Endothelial cell of umbilical vein (primary cell): ENCODE data around the gene ZIC1. TPM values are rescaled to one million over a fixed set of nuclear protein-coding genes. Genes with fewer than 3 reads are reported as not detected.

Experiments
- BruUV-seq: library from RNA; stranded (reverse); fragments of 400-500 nt; replicated peaks from 2 replicates; lab custom pipeline; 2021; lab: Mats Ljungman, UMichigan
- CTCF ChIA-PET: fragments of 300-600, 350-600 bp; sonication (Branson Sonifier 250); formaldehyde crosslinking; loops from one replicate; lab custom pipeline; 2021; ENCODE audit warnings: antibody characterized with exemption, inconsistent platforms; lab: Charles Lee
- POLR2A ChIA-PET: fragments of 300-600, 350-600 bp; sonication (Branson Sonifier 250); formaldehyde crosslinking; loops from one replicate; lab custom pipeline; 2021; ENCODE audit warnings: antibody characterized with exemption, inconsistent platforms; lab: Charles Lee
- DNase-seq: peaks from one replicate; pipeline ENCODE4 v3.0.0-alpha.2; 2011; ENCODE audit warnings: low read depth, low spot score
- FAIRE-seq: peaks from 2 replicates; lab custom pipeline; 2011; peaks lifted over from hg19 to GRCh38; lab: Jason Lieb, UNC
- H2AFZ ChIP-seq: 2 replicates; pipeline ENCODE4 v1.6.0; 2012; ENCODE audit warnings: low read depth, low read length, control low read depth, inconsistent platforms
- H3K27ac ChIP-seq: 2 replicates; pipeline ENCODE4 v1.5.1; 2011; ENCODE audit warnings: low read depth, mild to moderate bottlenecking, control low read depth, low read length, moderate library complexity; ENCODE audit not compliant: insufficient read depth
- H3K27me3 ChIP-seq, 2 experiments: 2 replicates each; pipeline versions ENCODE4 v1.6.0 to v1.6.1; 2011; ENCODE audit warnings: low read length in 2 of 2, mixed read lengths in 1 of 2; ENCODE audit not compliant: control insufficient read depth in 2 of 2, insufficient read depth in 2 of 2
- H3K36me3 ChIP-seq, 2 experiments: 2 replicates in 1 of 2; 3 replicates in 1 of 2; pipeline ENCODE4 v1.5.1; 2011; ENCODE audit warnings: low read length in 2 of 2, mild to moderate bottlenecking in 1 of 2, moderate library complexity in 1 of 2; ENCODE audit not compliant: control insufficient read depth in 2 of 2, insufficient read depth in 2 of 2; ENCODE audit errors: extremely low read depth in 1 of 2
- H3K4me1 ChIP-seq: 3 replicates; pipeline ENCODE4 v1.5.1; 2011; ENCODE audit warnings: mild to moderate bottlenecking, low read length; ENCODE audit not compliant: control insufficient read depth, insufficient read depth; ENCODE audit errors: extremely low read depth
- H3K4me2 ChIP-seq: 2 replicates; pipeline ENCODE4 v1.6.1; 2011; ENCODE audit warnings: low read length, control low read depth, mixed read lengths; ENCODE audit not compliant: insufficient read depth
- H3K4me3 ChIP-seq, 3 experiments: fragments of 200-600 bp in 1 of 3; sonication (generic), shearing (Covaris generic) in 1 of 3; replicated peaks in 1 of 3; 2 replicates each; pipeline ENCODE4 v1.5.1; 2011 to 2016; ENCODE audit warnings: control low read depth in 3 of 3, low read length in 3 of 3, mild to moderate bottlenecking in 2 of 3, inconsistent platforms in 1 of 3, low read depth in 1 of 3, moderate library complexity in 1 of 3; ENCODE audit not compliant: insufficient read depth in 1 of 3
- H3K79me2 ChIP-seq: 2 replicates; pipeline ENCODE4 v1.6.0; 2012; ENCODE audit warnings: low read length, inconsistent platforms; ENCODE audit not compliant: control insufficient read depth, insufficient read depth
- H3K9ac ChIP-seq: replicated peaks from 2 replicates; pipeline ENCODE3; 2011; ENCODE audit warnings: low read length, control low read depth; ENCODE audit not compliant: insufficient read depth; ENCODE audit errors: extremely low read depth
- H3K9me1 ChIP-seq: replicated peaks from 3 replicates; pipeline ENCODE4 v1.6.0; 2011; ENCODE audit warnings: mild to moderate bottlenecking, low read length; ENCODE audit not compliant: control insufficient read depth, insufficient read depth; ENCODE audit errors: extremely low read depth
- H3K9me3 ChIP-seq: replicated peaks from 2 replicates; pipeline ENCODE4 v1.5.1; 2012; ENCODE audit warnings: low read length, inconsistent platforms; ENCODE audit not compliant: control insufficient read depth, insufficient read depth
- H4K20me1 ChIP-seq: replicated peaks from 2 replicates; pipeline ENCODE3; 2011; ENCODE audit warnings: mild to moderate bottlenecking, low read length; ENCODE audit not compliant: control insufficient read depth, insufficient read depth; ENCODE audit errors: extremely low read depth
- EZH2 ChIP-seq: IDR thresholded peaks from 2 replicates; pipeline ENCODE4 v1.6.1; 2012; ENCODE audit warnings: borderline replicate concordance, low read depth, mild to moderate bottlenecking, moderate library complexity, low read length, inconsistent platforms; ENCODE audit not compliant: severe bottlenecking
- FOS ChIP-seq: IDR thresholded peaks from 2 replicates; pipeline ENCODE4 v1.6.1; 2011; ENCODE audit warnings: mild to moderate bottlenecking, low read length, moderate library complexity, borderline replicate concordance; ENCODE audit not compliant: insufficient read depth
- POLR2AphosphoS5 ChIP-seq: IDR thresholded peaks from 2 replicates; pipeline ENCODE4 v1.6.1; 2012; ENCODE audit warnings: low read depth, mild to moderate bottlenecking, control low read depth, low read length, moderate library complexity; ENCODE audit not compliant: insufficient read depth
- dilution Hi-C: fragments of 300-500 bp; cut with MboI; formaldehyde crosslinking; loops from one replicate; pipeline ENCODE4 v1.15.0; 2019; ENCODE audit warnings: low sequenced_read_pairs; ENCODE audit not compliant: extremely low pct_ligation_motif_present
- intact Hi-C: fragments of 100-400 bp; cut with micrococcal nuclease; formaldehyde crosslinking; loops from one replicate; pipeline ENCODE4 v1.10.0; 2022
- polyA plus RNA-seq, 4 experiments: library from polyadenylated mRNA; depleted of rRNA in 3 of 4; stranded (reverse) in 3 of 4; unstranded in 1 of 4; fragments of >200 nt; gene quantifications; 2 replicates each; pipeline versions ENCODE4 v1.2.1 to v1.2.3, GENCODE V29; 2011 to 2012; ENCODE audit warnings: missing spikeins in 1 of 4
- total RNA-seq: library from RNA; stranded (reverse); gene quantifications from 2 replicates; pipeline ENCODE4 v1.2.3, GENCODE V29; 2021
- TF ChIP-seq, protein P1 (sequence below): IDR thresholded peaks from 2 replicates; pipeline ENCODE4 v1.6.1; 2011; ENCODE audit not compliant: insufficient read depth, insufficient read length

Gene ZIC1
- total and polyA plus RNA-seq, 2 donors (not counting 3 experiments of a cell fraction or from before 2014, with no cell fraction given) = not detected

DNA sequence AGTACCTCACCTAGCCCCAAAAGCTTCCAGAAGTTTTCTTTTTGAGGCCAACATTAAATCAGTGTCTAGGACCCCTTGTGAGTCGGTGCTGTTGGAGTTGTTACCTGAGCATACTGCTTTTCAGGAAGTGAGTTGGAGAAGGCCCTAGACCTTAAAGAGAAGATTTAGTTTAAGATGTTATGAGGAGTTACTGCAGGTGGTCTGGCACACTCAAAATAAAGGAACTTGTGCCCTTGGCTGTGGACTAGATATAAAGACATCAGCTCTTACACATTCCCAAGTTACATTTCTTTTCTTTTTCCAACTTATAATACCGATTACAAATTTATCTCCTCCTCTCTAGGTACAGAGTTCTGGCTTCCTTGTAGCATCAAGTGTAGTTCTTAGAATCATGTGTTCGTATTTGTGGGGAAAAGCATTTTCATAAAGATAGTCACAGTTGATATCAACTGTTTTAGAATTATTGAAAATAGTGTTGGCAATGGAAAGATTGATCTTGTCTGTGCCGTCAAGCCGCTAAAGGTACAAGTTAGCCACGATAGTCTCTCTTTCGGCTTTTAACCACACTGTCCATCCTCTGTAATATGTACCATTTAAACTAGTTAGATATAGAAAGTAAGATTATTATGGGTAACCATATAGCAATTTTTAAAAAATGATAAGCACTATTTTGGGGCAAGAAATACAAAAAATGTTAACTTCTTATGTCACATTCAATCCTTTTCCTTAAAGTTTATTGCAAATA lies 8.6 kb downstream of the ZIC1 start:
- Histone ChIP-seq H3K27me3 (peaks cover 90 to 99% of the 10 kb centered on the region in 2 experiments), H3K4me1 (peaks cover 4% of the 10 kb centered on the region), H3K4me2 (no peak overlapping the region), H2AFZ (no peak overlapping the region), H3K4me3 (no peak overlapping the region), H3K9ac (no peak overlapping the region), H3K9me1 (no peaks in the 10 kb centered on the region), H3K9me3 (no peaks in the 10 kb centered on the region), H3K36me3 (no peaks in the 10 kb centered on the region), H3K27ac (no peak overlapping the region), H3K79me2 (no peaks in the 10 kb centered on the region), H4K20me1 (peaks cover 3% of the 10 kb centered on the region)
- FAIRE-seq = no peak
- intact Hi-C loops = loop anchor here (10.0 kb wide), 2 partner anchors 293 to 397 kb away; no protein-coding TSS in a partner anchor
- peak; percentile 7 for TF ChIP-seq EZH2
- TF ChIP-seq, protein P1, sequence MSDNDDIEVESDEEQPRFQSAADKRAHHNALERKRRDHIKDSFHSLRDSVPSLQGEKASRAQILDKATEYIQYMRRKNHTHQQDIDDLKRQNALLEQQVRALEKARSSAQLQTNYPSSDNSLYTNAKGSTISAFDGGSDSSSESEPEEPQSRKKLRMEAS = no peak
- no peak for DNase-seq
- no TSS peak for BruUV-seq
- ChIA-PET POLR2A (no interaction called here), CTCF (no interaction called here)
- dilution Hi-C loops = no loop called here

DNA sequence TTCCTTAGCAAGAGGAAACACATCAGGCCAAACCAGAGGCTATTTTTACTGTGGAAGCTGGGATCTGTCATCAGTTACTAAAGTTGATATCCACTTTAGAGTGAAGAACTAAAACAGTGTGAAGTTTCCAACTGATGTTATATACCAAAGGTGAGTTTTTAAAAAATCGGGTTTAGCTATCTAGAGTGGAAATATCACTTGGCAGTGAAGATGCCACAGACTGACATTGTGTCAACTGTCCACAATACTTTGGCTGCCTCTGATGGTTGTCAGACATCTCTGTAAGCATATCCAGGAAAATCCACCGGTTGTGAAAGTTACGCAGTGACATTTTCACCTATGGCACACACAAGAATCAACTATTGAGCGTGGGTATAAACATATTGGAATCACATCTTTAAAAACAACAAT lies 9.2 kb downstream of the ZIC1 start:
- no peak overlapping the region for H2AFZ ChIP-seq
- H3K9me3 ChIP-seq = no peaks in the 10 kb centered on the region
- no peak overlapping the region for H3K4me2 ChIP-seq
- no peak overlapping the region for H3K4me3 ChIP-seq
- no peak for FAIRE-seq
- intact Hi-C loops (loop anchor here (10.0 kb wide), 2 partner anchors 294 to 396 kb away; no protein-coding TSS in a partner anchor), dilution Hi-C loops (no loop called here)
- CTCF ChIA-PET = no interaction called here
- no peak for DNase-seq
- no peak overlapping the region for H3K9ac ChIP-seq
- no peaks in the 10 kb centered on the region for H3K79me2 ChIP-seq
- POLR2A ChIA-PET = no interaction called here
- no TSS peak for BruUV-seq
- no peaks in the 10 kb centered on the region for H3K36me3 ChIP-seq
- peaks cover 3% of the 10 kb centered on the region for H4K20me1 ChIP-seq
- H3K9me1 ChIP-seq = no peaks in the 10 kb centered on the region
- H3K27ac ChIP-seq = no peak overlapping the region
- TF ChIP-seq FOS (no peak), POLR2AphosphoS5 (no peak)
- H3K4me1 ChIP-seq = peaks cover 4% of the 10 kb centered on the region
- H3K27me3 ChIP-seq = peaks cover 90 to 99% of the 10 kb centered on the region in 2 experiments
